Endothelial cell (in vitro differentiated cells): ENCODE measurements around the gene KPNB1. TPM values are rescaled to one million over a fixed set of nuclear protein-coding genes. Genes with fewer than 3 reads are reported as not detected.
"Not testable (repeated sequence)": the region's sequence is repeated elsewhere in the genome, so short reads cannot be mapped to it uniquely, and the experiment has no call there.

Source experiments
- DNase-seq: peaks from one replicate; pipeline ENCODE4 v3.0.0; 2021; ENCODE audit warnings: low spot score
- H3K27ac Mint-ChIP-seq: one replicate; pipeline ENCODE4 v1.8.0; 2021; ENCODE audit warnings: mixed read lengths, inconsistent platforms; ENCODE audit not compliant: unreplicated experiment
- H3K27me3 Mint-ChIP-seq: one replicate; pipeline ENCODE4 v1.8.0; 2021; ENCODE audit warnings: mild to moderate bottlenecking, moderate library complexity, mixed read lengths, inconsistent platforms; ENCODE audit not compliant: unreplicated experiment
- H3K36me3 Mint-ChIP-seq: one replicate; pipeline ENCODE4 v1.8.0; 2021; ENCODE audit warnings: mild to moderate bottlenecking, low read depth, mixed read lengths, inconsistent platforms; ENCODE audit not compliant: unreplicated experiment
- H3K4me1 Mint-ChIP-seq: one replicate; pipeline ENCODE4 v1.8.0; 2021; ENCODE audit warnings: mild to moderate bottlenecking, mixed read lengths, inconsistent platforms; ENCODE audit not compliant: unreplicated experiment
- H3K4me3 Mint-ChIP-seq: one replicate; pipeline ENCODE4 v1.8.0; 2021; ENCODE audit warnings: mild to moderate bottlenecking, mixed read lengths, inconsistent platforms; ENCODE audit not compliant: unreplicated experiment
- H3K9me3 Mint-ChIP-seq: one replicate; pipeline ENCODE4 v1.8.0; 2021; ENCODE audit warnings: mixed read lengths, inconsistent platforms; ENCODE audit not compliant: unreplicated experiment
- total RNA-seq: library from RNA; stranded (reverse); fragmentation: NEBNext Ultra II Directional; extraction: Animal tissue kit (Norgen Biotek cat#: 25700); gene quantifications from one replicate; pipeline ENCODE4 v1.2.1, GENCODE V29; 2021; ENCODE audit not compliant: unreplicated experiment
- TF ChIP-seq, protein P1 (sequence below): fragments of 200-600 bp; sonication (generic); IDR thresholded peaks from one replicate; pipeline ENCODE4 v1.5.0; 2021; ENCODE audit warnings: antibody characterized with exemption; ENCODE audit not compliant: unreplicated experiment

Gene KPNB1
- total RNA-seq, 1 donor from 2014 or later = 376 TPM

DNA sequence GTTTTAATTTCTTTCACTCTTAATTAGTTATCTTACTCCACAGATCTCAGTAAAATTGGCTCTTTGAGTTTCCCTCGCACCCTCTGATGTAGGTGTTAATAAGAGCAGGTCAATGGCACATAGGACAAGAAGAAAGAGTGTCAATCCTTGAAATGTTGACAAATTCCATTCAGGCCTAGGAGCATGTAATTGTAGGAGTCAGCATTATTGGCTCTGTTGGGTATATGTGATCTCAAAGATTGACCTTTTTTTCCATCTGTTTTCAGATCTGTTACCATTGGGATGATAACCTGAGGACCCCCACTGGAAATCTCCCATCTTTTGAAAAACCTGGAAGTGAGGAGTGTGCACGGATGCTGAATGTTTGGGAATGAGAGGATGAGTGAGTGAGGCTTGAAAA, 32.4 kb downstream of the KPNB1 start:
- Mint-ChIP-seq H3K4me3 (peak overlapping the region; percentile 14), H3K27ac (no peak overlapping the region), H3K27me3 (peaks cover 1% of the 10 kb centered on the region), H3K36me3 (peaks cover 59% of the 10 kb centered on the region), H3K9me3 (no peaks in the 10 kb centered on the region), H3K4me1 (peaks cover 12% of the 10 kb centered on the region)
- DNase-seq = no peak
- TF ChIP-seq, protein P1, sequence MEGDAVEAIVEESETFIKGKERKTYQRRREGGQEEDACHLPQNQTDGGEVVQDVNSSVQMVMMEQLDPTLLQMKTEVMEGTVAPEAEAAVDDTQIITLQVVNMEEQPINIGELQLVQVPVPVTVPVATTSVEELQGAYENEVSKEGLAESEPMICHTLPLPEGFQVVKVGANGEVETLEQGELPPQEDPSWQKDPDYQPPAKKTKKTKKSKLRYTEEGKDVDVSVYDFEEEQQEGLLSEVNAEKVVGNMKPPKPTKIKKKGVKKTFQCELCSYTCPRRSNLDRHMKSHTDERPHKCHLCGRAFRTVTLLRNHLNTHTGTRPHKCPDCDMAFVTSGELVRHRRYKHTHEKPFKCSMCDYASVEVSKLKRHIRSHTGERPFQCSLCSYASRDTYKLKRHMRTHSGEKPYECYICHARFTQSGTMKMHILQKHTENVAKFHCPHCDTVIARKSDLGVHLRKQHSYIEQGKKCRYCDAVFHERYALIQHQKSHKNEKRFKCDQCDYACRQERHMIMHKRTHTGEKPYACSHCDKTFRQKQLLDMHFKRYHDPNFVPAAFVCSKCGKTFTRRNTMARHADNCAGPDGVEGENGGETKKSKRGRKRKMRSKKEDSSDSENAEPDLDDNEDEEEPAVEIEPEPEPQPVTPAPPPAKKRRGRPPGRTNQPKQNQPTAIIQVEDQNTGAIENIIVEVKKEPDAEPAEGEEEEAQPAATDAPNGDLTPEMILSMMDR = no peak

DNA sequence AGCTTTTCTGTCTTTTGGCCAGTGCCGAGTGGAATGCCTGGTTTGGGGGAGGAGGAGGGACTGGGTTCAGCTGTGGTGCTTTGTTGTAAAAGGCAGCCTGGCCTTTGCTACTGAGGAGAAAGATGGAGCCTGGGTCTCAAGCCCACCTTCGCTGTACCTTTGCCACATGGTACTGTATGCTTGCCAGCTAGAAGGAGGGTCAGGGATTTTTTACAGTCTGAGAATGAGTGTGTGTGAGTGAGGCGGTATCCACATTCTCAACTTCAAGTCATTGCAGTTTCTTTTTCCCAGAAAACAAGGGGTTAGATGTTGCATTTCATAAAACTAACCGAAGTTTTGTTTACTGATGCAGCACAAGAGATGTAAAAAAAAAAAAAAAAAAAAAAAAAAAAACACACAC, 33.0 kb downstream of the KPNB1 start:
- H3K4me3 Mint-ChIP-seq = peak overlapping the region; percentile 32
- H3K36me3 Mint-ChIP-seq = peaks cover 58% of the 10 kb centered on the region
- not testable (repeated sequence) for H3K27ac Mint-ChIP-seq, H3K9me3 Mint-ChIP-seq, H3K27me3 Mint-ChIP-seq, DNase-seq
- peaks cover 12% of the 10 kb centered on the region for H3K4me1 Mint-ChIP-seq

DNA sequence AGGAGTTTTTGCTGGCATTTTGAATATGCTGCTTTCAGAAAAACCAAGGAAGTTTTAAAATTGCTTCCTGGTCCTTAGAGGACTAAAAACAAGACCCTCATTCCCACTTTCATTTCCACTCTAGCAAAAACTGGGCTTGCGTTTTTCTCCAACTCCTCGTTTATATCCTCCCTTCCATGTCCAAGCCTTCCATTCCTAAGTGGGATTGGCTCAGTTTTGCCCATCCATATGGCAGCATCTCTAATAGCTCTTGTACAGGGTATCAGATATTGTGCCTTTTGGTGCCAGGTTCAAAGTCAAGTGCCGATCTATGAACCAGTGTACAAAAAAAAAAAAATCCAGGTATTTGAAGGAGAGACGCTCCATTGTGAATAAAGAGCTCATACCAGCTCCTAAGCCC, 34.3 kb downstream of the KPNB1 start:
- Mint-ChIP-seq H3K4me3 (no peak overlapping the region), H3K9me3 (no peaks in the 10 kb centered on the region), H3K27ac (no peak overlapping the region), H3K4me1 (peaks cover 12% of the 10 kb centered on the region), H3K36me3 (peaks cover 52% of the 10 kb centered on the region), H3K27me3 (no peaks in the 10 kb centered on the region)
- TF ChIP-seq, protein P1 = no peak
- no peak for DNase-seq

DNA sequence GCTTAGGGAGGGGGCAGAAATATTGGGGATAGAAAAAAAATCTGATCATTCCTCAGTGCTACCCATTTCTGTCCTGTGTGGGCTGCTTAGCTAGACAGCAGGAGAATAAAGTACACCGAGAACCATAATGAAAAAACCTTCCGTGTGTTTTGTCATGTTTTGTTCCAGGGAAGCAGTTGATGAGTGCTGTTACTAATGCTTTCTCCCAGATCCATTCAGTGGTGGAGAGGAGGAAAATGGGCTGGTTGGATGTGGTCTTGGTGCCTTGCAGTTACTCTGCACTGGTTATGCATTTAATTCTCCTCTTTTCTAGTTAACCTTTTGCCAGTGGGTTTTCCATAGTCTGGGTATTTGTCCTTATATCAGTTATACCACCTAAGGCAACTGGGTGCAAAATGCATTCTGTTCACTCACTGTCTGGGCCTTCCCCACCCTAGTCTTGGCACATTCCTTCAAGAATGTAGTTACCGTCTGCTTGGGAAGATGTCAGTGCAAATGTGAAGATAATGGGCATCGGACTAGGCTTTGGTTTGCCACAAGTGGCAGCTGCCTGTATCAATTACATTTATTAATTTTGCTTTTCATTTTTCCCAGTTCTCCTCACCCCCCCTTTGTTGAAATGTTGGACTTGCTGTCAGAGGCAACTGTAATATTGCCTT, 34.9 kb downstream of the KPNB1 start:
- Mint-ChIP-seq H3K4me1 (peaks cover 12% of the 10 kb centered on the region), H3K4me3 (no peak overlapping the region), H3K27ac (peak overlapping the region; percentile 30), H3K27me3 (no peaks in the 10 kb centered on the region), H3K9me3 (no peaks in the 10 kb centered on the region), H3K36me3 (peaks cover 52% of the 10 kb centered on the region)
- no peak for DNase-seq
- TF ChIP-seq, protein P1 = no peak

DNA sequence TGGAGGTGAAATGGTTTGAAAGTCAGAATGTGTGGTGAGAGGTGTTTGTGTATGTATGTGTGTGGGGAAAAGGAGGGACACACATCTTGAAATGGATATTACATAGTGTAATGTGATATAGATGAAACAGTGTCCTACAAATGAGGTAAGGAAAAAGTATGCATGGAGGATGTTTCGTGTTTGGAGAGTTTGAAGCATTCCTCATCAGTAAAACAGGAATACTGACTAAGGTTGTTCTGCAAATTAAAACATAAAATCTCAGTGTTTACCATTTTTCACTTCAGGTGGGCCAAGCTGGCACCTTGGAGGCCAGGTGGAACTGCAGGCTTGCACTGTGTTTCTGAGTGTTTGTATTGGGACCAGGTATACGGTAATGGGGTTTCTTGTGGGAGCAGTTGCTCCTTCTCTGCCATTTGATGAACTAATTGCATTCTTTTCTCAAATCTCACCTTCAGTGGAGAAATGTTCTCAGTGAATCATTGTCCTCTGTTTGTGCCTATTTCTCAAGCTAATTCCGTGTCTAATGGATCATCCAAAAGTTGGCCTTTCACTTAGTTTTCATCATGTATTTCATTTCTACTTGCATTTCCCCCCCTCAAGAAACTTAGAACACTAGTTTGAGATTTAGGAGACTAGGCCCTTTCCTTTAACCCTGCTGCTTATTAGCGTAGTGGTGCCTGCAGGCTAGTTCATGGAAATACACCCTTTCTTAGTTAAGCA, 36.0 kb downstream of the KPNB1 start:
- no peaks in the 10 kb centered on the region for H3K9me3 Mint-ChIP-seq
- H3K36me3 Mint-ChIP-seq = peaks cover 42% of the 10 kb centered on the region
- DNase-seq = no peak
- no peaks in the 10 kb centered on the region for H3K27me3 Mint-ChIP-seq
- H3K4me3 Mint-ChIP-seq = no peak overlapping the region
- H3K4me1 Mint-ChIP-seq = peaks cover 8% of the 10 kb centered on the region
- TF ChIP-seq, protein P1 = no peak
- H3K27ac Mint-ChIP-seq = no peak overlapping the region
